Glutamatergic neuron (in vitro differentiated cells): Measurements from ENCODE around the gene UBL5. TPM values are rescaled to one million over a fixed set of nuclear protein-coding genes. Genes with fewer than 3 reads are reported as not detected.
A peak's percentile ranks its signal among the peaks of the same experiment; 100 is the strongest.

Experiments
- DNase-seq: peaks from one replicate; pipeline ENCODE4 v3.0.0; 2022
- H3K27ac Mint-ChIP-seq: one replicate; pipeline ENCODE4 v1.8.0; 2020; ENCODE audit warnings: mild to moderate bottlenecking, mixed read lengths, inconsistent platforms; ENCODE audit not compliant: unreplicated experiment
- H3K27me3 Mint-ChIP-seq: one replicate; pipeline ENCODE4 v1.8.0; 2020; ENCODE audit warnings: mild to moderate bottlenecking, moderate library complexity, mixed read lengths, inconsistent platforms; ENCODE audit not compliant: unreplicated experiment
- H3K36me3 Mint-ChIP-seq: one replicate; pipeline ENCODE4 v1.8.0; 2020; ENCODE audit warnings: mild to moderate bottlenecking, mixed read lengths, inconsistent platforms; ENCODE audit not compliant: unreplicated experiment
- H3K4me1 Mint-ChIP-seq: one replicate; pipeline ENCODE4 v1.8.0; 2020; ENCODE audit warnings: mild to moderate bottlenecking, low read depth, mixed read lengths, inconsistent platforms; ENCODE audit not compliant: unreplicated experiment
- H3K4me3 Mint-ChIP-seq: one replicate; pipeline ENCODE4 v1.8.0; 2020; ENCODE audit warnings: mild to moderate bottlenecking, mixed read lengths, inconsistent platforms; ENCODE audit not compliant: unreplicated experiment
- H3K9me3 Mint-ChIP-seq: one replicate; pipeline ENCODE4 v1.8.0; 2020; ENCODE audit warnings: mild to moderate bottlenecking, moderate library complexity, mixed read lengths, inconsistent platforms; ENCODE audit not compliant: unreplicated experiment
- total RNA-seq: library from RNA; stranded (reverse); fragmentation: NEBNext Ultra II Directional; extraction: Animal tissue kit (Norgen Biotek cat#: 25700); gene quantifications from one replicate; pipeline ENCODE4 v1.2.1, GENCODE V29; 2021; ENCODE audit not compliant: unreplicated experiment
- TF ChIP-seq, protein P1 (sequence below): fragments of 200-600 bp; sonication (generic); IDR thresholded peaks from one replicate; pipeline ENCODE4 v1.5.0; 2021; ENCODE audit not compliant: partially characterized antibody, unreplicated experiment

UBL5 gene
- total RNA-seq, 1 donor from 2014 or later, result 324 TPM

DNA sequence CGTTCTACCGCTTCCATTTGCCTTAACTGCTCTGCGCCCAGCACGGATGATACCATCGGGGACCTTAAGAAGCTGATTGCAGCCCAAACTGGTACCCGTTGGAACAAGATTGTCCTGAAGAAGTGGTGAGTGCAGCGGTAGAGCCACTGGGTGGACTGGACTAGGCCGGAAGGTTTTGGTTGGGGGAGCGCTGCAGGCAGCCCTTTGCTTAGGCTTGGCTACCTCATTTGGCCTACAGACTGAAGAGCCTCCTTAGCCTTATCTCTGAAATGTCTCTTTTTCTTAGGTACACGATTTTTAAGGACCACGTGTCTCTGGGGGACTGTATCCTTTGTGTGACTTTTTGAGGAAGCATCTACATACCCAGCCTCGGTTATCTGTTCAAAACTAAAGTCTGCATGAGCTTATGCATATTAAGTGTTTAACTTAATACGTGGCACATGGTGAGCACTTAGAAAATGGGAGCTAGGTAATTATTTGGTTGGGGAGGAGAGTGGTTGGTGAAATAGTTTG, 889 bp downstream of the UBL5 start:
- TF ChIP-seq, protein P1, sequence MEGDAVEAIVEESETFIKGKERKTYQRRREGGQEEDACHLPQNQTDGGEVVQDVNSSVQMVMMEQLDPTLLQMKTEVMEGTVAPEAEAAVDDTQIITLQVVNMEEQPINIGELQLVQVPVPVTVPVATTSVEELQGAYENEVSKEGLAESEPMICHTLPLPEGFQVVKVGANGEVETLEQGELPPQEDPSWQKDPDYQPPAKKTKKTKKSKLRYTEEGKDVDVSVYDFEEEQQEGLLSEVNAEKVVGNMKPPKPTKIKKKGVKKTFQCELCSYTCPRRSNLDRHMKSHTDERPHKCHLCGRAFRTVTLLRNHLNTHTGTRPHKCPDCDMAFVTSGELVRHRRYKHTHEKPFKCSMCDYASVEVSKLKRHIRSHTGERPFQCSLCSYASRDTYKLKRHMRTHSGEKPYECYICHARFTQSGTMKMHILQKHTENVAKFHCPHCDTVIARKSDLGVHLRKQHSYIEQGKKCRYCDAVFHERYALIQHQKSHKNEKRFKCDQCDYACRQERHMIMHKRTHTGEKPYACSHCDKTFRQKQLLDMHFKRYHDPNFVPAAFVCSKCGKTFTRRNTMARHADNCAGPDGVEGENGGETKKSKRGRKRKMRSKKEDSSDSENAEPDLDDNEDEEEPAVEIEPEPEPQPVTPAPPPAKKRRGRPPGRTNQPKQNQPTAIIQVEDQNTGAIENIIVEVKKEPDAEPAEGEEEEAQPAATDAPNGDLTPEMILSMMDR, result no peak
- peaks cover 11% of the 10 kb centered on the region for H3K4me1 Mint-ChIP-seq
- H3K9me3 Mint-ChIP-seq, result peaks cover 17% of the 10 kb centered on the region
- peaks cover 9% of the 10 kb centered on the region for H3K27me3 Mint-ChIP-seq
- H3K4me3 Mint-ChIP-seq, result peak overlapping the region; percentile 100
- no peak for DNase-seq
- H3K36me3 Mint-ChIP-seq, result no peaks in the 10 kb centered on the region
- H3K27ac Mint-ChIP-seq, result peak overlapping the region; percentile 100

DNA sequence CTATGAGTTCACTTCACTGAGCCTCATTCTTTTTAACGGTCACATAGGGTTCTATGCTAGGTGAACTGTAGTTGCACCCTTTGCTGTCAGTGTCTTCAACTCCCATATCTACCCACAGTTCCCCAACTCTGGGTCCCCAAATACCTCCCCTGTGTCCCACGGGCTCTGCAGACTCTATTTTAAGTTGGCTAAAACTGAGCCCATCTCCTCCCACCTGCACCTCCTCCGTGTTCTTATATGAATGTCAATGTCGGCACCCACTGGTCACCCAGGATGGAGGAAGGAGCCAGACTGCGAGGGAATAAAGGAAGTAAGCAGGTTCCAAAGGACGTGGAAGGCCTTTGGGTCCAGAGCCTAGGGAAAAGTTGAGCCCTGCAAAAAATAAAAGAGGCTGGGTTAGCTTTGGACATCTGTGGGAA, 6.6 kb downstream of the UBL5 start:
- H3K27me3 Mint-ChIP-seq, result peaks cover 5% of the 10 kb centered on the region
- TF ChIP-seq, protein P1, result no peak
- H3K4me3 Mint-ChIP-seq, result peak overlapping the region; percentile 90
- peaks cover 7% of the 10 kb centered on the region for H3K9me3 Mint-ChIP-seq
- peaks cover 6% of the 10 kb centered on the region for H3K4me1 Mint-ChIP-seq
- no peak for DNase-seq
- H3K27ac Mint-ChIP-seq, result peak overlapping the region; percentile 31
- no peaks in the 10 kb centered on the region for H3K36me3 Mint-ChIP-seq

DNA sequence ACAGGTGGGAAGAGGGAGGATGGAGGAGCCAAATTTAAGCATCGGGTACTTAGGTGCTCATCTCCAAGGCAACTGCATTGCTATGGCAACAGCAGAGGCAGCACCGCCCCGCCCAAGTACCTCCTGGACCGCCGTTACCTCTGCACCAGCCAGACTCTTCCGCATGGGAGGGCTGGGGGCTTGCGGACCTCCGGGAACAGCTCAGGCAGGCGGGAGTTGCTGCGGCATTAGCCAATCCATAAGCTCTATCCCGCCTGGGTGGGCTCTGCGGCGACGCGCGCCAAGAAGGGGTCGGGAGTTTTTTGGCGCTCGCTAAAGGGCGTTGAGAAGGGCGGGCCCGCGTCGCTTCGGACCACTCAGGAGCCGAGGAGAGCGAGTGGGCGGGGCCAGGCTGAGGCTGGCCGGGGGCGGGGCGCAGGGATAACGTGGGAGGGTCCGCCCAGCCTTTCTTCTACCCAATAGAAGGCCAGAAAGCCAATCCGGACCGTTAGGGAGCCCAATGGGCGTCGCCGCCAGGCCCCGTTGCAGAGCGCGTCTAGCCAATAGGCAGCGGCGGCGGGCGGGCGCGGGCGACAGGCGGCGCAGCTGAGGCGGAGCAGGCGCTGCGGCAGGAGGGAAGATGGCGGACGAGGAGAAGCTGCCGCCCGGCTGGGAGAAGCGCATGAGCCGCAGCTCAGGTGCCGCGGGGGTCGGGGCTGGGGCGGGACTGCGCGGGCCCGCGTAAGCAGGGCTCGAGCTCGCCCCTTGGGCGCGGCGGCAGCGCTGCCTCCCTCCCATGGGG, 7.2 kb downstream of the UBL5 start, which contains the start of gene PIN1:
TSS of gene PIN1 (plus strand) at position 593 of the 781 bp plus-strand sequence. CDS start at position 620, 27 bp downstream.
- Mint-ChIP-seq H3K4me1 (peaks cover 6% of the 10 kb centered on the region), H3K27me3 (peaks cover 5% of the 10 kb centered on the region)

DNA sequence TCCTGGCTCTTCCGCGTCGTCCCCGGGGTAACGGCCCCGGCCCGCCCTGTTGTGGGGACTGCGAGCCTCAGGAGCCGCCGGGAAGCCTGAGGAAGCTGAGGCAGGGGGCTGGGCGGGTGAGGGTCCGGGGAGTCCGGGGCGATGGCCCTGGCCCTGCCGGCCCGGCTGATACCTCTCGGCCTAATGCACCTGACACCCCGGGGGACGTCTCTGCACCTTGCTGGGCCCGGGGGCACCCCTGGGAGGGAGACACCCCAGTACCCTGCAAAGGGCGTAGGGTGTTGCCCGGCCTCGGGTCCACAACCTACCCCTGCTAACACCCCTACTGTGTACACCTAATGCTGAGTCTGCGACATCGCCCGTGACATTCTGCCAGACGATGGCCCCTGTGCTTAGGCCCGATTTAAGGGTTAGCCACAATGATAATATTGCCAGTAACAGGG, 7.8 kb downstream of the UBL5 start:
- no peak for DNase-seq
- H3K9me3 Mint-ChIP-seq, result peaks cover 7% of the 10 kb centered on the region
- H3K36me3 Mint-ChIP-seq, result no peaks in the 10 kb centered on the region
- H3K27me3 Mint-ChIP-seq, result peaks cover 5% of the 10 kb centered on the region
- H3K27ac Mint-ChIP-seq, result peak overlapping the region; percentile 78
- peaks cover 6% of the 10 kb centered on the region for H3K4me1 Mint-ChIP-seq
- TF ChIP-seq, protein P1, result no peak
- peak overlapping the region; percentile 87 for H3K4me3 Mint-ChIP-seq

More for the DNA sequence above, 7.2 kb downstream of the UBL5 start, which contains the start of gene PIN1:
- TF ChIP-seq, protein P1, result peak; percentile 43
- Mint-ChIP-seq H3K27ac (peak within 1 kb of the TSS; percentile 78), H3K4me3 (peak within 1 kb of the TSS; percentile 90), H3K9me3 (peaks cover 7% of the 10 kb centered on the region), H3K36me3 (no peaks in the 10 kb centered on the region)
- DNase-seq, result peak; percentile 100

DNA sequence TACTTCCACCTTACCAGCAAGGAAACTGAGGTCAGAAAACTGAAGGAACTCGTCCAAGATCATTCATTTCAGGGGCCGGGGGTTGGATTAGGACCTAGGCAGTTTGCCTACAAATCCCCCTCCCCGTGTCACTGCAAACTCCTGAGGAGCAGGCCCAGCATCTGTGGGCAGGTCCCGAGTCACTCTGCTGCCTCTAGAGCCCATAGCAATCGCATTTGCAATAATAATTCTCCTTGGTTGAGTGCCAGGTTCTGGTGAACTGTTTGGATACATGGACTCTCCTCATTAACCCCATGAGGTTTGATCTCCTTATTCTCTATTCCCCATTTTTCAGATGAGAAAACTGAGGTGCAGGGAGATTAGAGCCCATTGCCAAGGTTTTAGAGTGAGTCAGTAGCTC, 8.3 kb downstream of the UBL5 start:
- Mint-ChIP-seq H3K4me1 (peaks cover 6% of the 10 kb centered on the region), H3K27ac (peak overlapping the region; percentile 78), H3K27me3 (peaks cover 5% of the 10 kb centered on the region), H3K9me3 (peaks cover 7% of the 10 kb centered on the region), H3K4me3 (peak overlapping the region; percentile 87), H3K36me3 (no peaks in the 10 kb centered on the region)
- no peak for DNase-seq
- TF ChIP-seq, protein P1, result no peak
